ENCODE measurements around the gene ENG. TPM values are rescaled to one million over a fixed set of nuclear protein-coding genes. Genes with fewer than 3 reads are reported as not detected.

Gene ENG
- total and polyA plus RNA-seq, 2 of the 4 experiments (the other 2 are of a cell fraction): 3.6 to 83.3 TPM

- TF ChIP-seq RCOR1 (IDR thresholded peaks at IDR 0.05; ENCODE audit: insufficient replicate concordance, low read length): no peak
- TF ChIP-seq, protein P1, sequence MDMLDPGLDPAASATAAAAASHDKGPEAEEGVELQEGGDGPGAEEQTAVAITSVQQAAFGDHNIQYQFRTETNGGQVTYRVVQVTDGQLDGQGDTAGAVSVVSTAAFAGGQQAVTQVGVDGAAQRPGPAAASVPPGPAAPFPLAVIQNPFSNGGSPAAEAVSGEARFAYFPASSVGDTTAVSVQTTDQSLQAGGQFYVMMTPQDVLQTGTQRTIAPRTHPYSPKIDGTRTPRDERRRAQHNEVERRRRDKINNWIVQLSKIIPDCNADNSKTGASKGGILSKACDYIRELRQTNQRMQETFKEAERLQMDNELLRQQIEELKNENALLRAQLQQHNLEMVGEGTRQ (IDR thresholded peaks at IDR 0.05; ENCODE audit: low read depth, low read length): no peak
Measured at GRCh38 chr9:127777368-127777980, 77.0 kb downstream of the ENG start (continued).

GRCh38 chr9:127776924-127777289, 77.6 kb downstream of the ENG start:
- no peak overlapping the region for H3K4me3 ChIP-seq (ENCODE audit: insufficient read depth, low read depth, low read length)
- no peaks in the 10 kb centered on the region for H4K20me1 ChIP-seq (ENCODE audit: insufficient read depth, low read length)
- intact Hi-C loops (cut with micrococcal nuclease) (no loop called here), dilution Hi-C loops (cut with HindIII; ENCODE audit: low sequenced_read_pairs, unreplicated experiment) (no loop called here), in situ Hi-C loops (cut with MboI; ENCODE audit: low sequenced_read_pairs) (no loop called here)
- peaks cover 11% of the 10 kb centered on the region for H3K27me3 ChIP-seq (ENCODE audit: control insufficient read depth, insufficient read depth, low read length)
- no peak overlapping the region for H4K5ac ChIP-seq (ENCODE audit: low read depth, low read length)
- H2BK15ac ChIP-seq (ENCODE audit: low read depth, low read length): no peak overlapping the region
- DNase-seq (no peak), ATAC-seq (ENCODE audit: low read depth) (no peak)
- no peak overlapping the region for H3K9ac ChIP-seq (ENCODE audit: low read depth, low read length)
- no peak overlapping the region for H3K4me2 ChIP-seq (ENCODE audit: low read depth, low read length)
- no peaks in the 10 kb centered on the region for H3K9me1 ChIP-seq (ENCODE audit: insufficient read depth, low read length)
- no peak overlapping the region for H2BK5ac ChIP-seq (ENCODE audit: low read depth, low read length, poor library complexity, severe bottlenecking)
- H4K8ac ChIP-seq (ENCODE audit: low read depth in 2 of 2, low read length in 2 of 2): no peak overlapping the region
- no peak overlapping the region for H3K23ac ChIP-seq (ENCODE audit: low read depth, low read length)
- no peak overlapping the region for H3K27ac ChIP-seq (ENCODE audit: insufficient read depth, low read length)
- BruUV-seq (replicated peaks): no TSS peak
- no peak overlapping the region for H2BK20ac ChIP-seq (ENCODE audit: low read depth, low read length)
- H3K14ac ChIP-seq (replicated peaks; ENCODE audit: low read depth, low read length): no peak overlapping the region
- H2AK9ac ChIP-seq (replicated peaks; ENCODE audit: low read depth, low read length, poor library complexity): no peak overlapping the region
- no peak overlapping the region for H2AK5ac ChIP-seq (ENCODE audit: low read depth, low read length)
- H3K36me3 ChIP-seq (ENCODE audit: control insufficient read depth, insufficient read depth, low read length): no peaks in the 10 kb centered on the region
- H4K91ac ChIP-seq (ENCODE audit: insufficient read depth, low read depth, low read length): no peak overlapping the region
- H2AFZ ChIP-seq (replicated peaks; ENCODE audit: low read length, poor library complexity): no peak overlapping the region
- no peaks in the 10 kb centered on the region for H3K79me1 ChIP-seq (ENCODE audit: low read depth in 1 of 2, low read length in 2 of 2)
- WGBS, 2 experiments (ENCODE audit: extremely low coverage in 2 of 2, insufficient read length in 1 of 2): 61% methylated on average over 2 of the region's 5 CpGs; no CpG with 5 or more reads in 1 of the 2 experiments
- H3K4me1 ChIP-seq (ENCODE audit: control insufficient read depth, insufficient read depth, low read length): no peaks in the 10 kb centered on the region
- no peak overlapping the region for H3K56ac ChIP-seq (ENCODE audit: extremely low read depth, insufficient read depth, low read length)
- no peak overlapping the region for H3K4ac ChIP-seq (ENCODE audit: low read depth, low read length)
- no peak overlapping the region for H3K18ac ChIP-seq (ENCODE audit: low read depth, low read length)
- H3K9me3 ChIP-seq (ENCODE audit: control insufficient read depth, insufficient read depth, low read length): no peaks in the 10 kb centered on the region
- H2BK120ac ChIP-seq (ENCODE audit: low read depth, low read length): no peak overlapping the region
- POLR2A ChIA-PET (ENCODE audit: unreplicated experiment): no interaction called here
- CTCF ChIA-PET: interaction anchor here (0.8 kb wide), 1 partner anchor 8 kb away, joined by 3 read pairs; no protein-coding TSS in a partner anchor
- TF ChIP-seq FOS (IDR thresholded peaks at IDR 0.05; ENCODE audit: low read depth, low read length) (no peak), BHLHE40 (IDR thresholded peaks at IDR 0.05; ENCODE audit: low read depth, low read length) (no peak), CEBPB (IDR thresholded peaks at IDR 0.05; ENCODE audit: low read depth, low read length) (no peak), ELK1 (IDR thresholded peaks at IDR 0.05; ENCODE audit: borderline replicate concordance, low read depth, low read length) (no peak), MAZ (IDR thresholded peaks at IDR 0.05; ENCODE audit: borderline replicate concordance, low read depth, low read length) (no peak), POLR2A (IDR thresholded peaks at IDR 0.05; ENCODE audit: low read depth, low read length) (no peak), CTCF (conservative IDR thresholded peaks at IDR 0.05; ENCODE audit: low read depth, low read length) (no peak), CHD1 (IDR thresholded peaks at IDR 0.05; ENCODE audit: low read depth, low read length) (no peak), RAD21 (IDR thresholded peaks at IDR 0.05; ENCODE audit: low read length) (no peak), MXI1 (IDR thresholded peaks at IDR 0.05; ENCODE audit: borderline replicate concordance, low read depth, low read length) (no peak), RCOR1 (IDR thresholded peaks at IDR 0.05; ENCODE audit: insufficient replicate concordance, low read length) (no peak)
- TF ChIP-seq, protein P1 (IDR thresholded peaks at IDR 0.05; ENCODE audit: low read depth, low read length): no peak
